GM21723 (cell line): ENCODE measurements around the gene PDE6B.
"Not testable (repeated sequence)": the region's sequence is repeated elsewhere in the genome, so short reads cannot be mapped to it uniquely, and the experiment has no call there.

Experiments
- ATAC-seq: cut with Tn5 transposase; IDR thresholded peaks from one replicate; pipeline ENCODE4 v1.9.1; 2021; ENCODE audit warnings: mild to moderate bottlenecking, moderate library complexity; ENCODE audit not compliant: unreplicated experiment

PDE6B gene

DNA sequence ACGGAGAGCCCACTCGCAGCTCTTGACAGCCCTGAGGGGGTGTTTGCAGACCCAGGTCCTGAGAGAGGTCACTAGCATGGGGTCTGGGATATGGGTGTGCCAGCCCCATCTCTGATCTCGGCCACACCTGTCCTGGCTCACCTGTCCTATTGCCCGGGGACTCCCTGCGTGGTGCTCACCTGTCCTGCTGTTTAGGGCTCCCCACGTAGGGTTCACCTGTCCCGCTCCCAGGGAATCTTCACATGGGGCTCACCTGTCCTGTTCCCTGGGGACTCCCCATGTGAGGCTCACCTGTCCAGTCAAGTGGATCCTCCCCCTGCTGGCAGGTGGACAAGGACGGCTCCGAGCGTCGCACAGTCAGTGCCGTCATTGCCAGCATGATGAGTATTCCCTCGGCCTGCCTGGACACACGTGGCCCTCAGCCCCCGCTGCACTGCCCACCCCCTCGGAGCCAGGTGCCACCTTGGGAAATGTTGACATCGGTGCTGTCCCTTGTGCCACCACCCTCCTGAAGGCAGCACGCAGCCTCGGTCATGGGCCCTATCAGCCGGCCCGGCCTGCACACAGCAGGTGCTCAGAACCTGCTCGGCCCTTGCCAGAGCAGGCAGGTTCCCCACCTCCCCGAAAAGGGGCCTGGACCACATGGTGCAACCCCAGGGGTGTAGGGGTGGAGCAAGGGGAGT lies 57.3 kb downstream of the PDE6B start:
- ATAC-seq = no peak

DNA sequence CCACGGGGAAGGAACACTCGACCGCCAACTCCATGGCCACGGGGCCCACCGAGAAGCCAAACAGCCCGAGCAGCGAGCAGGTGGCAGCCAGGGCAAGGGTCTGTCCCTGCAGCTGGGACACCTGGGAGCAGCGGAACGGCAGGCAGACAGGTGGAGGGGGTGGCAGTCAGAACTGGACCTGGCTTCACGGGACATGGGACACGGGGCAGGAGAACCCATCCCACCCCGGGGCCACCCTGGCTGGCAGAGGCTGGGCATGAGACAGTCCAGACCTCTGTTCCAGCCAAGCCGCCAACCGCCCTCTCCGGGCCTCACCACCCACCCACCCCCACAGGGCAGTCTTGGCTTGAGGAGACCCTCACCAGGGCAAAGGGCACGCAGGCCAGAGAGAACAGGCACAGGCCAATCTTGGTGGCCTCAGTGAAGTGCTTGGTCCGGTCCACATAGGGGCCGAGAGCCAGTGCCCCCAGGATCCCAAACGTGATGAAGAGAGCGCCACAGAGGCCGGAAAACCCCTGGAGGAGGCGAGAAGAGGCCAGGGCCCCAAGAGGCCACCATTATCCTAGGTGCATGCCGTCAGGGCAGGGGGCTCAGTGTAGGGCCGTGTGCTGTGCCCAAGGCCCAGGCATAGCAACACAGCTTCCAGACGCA lies 58.0 kb downstream of the PDE6B start:
- no peak for ATAC-seq

DNA sequence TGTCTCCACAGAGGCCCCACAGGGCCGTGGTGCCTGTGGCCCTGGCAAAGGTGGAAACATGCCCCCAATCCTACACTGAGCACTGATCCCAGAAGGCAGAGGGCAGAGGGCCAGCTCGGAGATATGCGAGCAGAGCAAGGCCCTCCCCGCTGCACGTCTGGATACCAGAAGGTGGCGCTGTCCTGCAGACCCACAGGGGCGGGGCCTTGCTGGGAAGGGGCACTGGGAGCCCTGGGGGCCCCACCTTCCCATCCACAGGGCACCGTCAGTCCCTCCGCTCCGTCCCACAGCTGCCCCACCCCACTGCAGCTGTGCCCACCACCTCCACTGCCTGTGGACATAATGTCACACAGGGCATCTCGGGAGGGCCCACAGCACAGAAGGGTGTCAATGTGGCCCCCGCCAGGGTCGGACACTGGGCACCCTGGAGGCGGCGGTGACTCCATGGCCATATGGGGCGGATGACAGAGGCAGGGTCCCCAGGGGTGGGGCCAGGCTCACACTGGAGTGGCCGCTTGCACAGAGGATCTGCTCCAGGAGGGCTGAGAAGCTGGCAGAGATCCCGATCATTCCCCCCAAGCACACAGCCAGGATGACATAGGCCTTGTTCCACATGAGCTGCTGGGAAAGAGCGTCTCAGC lies 58.7 kb downstream of the PDE6B start:
- ATAC-seq = no peak

DNA sequence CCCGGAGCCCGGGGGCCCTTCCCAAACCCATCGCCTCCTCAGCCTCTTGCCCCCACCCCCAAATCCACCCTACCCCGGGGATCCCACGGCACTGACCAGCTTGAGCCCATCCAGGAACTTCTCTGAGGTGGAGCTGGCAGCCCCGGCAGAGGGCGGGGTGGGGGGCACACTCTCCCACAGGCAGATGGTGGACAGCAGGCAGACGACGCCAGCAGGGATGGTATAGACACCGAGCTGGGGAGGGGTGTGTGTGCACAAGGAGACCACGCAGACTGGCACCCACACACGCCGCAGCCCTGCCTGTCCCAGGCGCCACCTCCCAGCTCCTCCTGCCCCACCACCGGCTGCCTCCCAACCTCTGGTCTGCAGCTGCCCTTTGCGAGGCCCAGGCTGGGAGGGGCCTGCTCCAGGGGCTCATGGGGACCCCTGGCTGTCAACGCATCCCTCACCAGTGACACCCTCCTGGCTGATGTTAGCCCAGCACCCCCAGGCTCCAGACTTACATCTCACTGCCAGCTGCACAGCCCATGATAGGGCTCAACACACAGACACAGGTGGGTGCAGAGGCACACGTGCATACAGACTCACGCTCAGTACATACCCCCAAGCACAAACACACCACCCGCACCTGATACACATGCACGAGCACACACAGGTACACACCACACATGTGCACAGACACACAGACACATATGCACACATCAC lies 59.4 kb downstream of the PDE6B start:
- no peak for ATAC-seq

DNA sequence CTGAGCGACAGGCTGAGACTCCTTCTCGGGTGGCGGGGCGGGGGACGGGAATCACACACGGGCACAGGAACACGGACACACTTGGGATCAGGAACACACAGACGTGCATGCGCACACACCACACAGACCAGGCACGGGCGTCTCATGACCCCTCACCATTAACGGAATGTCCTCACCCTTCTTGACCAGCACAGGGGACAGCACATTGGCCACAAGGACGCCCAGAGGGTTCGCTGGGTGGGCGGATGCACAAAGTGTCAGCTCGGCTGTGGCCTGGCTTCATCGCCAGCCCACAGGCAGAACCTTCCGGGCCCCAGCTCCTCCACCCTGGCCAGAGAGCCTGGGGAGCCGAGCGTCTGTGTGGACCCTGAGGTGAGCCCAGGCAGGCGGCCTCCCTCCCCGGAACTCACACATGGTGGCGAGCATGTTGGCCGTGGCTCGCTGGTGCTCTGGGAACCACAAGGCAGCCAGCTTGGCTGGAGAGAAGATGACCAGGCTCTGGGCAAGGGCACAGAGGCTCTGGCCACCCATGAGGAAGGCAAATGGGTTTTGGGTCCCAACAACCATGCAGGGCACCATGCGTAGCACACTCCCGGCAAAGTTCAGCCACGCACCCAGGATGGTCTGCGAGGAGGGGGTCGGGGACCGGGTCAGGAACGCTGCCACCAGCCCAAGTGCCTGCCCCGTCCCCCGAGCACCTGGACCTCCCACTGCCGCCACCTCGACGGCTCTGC lies 60.5 kb downstream of the PDE6B start:
- ATAC-seq = no peak

DNA sequence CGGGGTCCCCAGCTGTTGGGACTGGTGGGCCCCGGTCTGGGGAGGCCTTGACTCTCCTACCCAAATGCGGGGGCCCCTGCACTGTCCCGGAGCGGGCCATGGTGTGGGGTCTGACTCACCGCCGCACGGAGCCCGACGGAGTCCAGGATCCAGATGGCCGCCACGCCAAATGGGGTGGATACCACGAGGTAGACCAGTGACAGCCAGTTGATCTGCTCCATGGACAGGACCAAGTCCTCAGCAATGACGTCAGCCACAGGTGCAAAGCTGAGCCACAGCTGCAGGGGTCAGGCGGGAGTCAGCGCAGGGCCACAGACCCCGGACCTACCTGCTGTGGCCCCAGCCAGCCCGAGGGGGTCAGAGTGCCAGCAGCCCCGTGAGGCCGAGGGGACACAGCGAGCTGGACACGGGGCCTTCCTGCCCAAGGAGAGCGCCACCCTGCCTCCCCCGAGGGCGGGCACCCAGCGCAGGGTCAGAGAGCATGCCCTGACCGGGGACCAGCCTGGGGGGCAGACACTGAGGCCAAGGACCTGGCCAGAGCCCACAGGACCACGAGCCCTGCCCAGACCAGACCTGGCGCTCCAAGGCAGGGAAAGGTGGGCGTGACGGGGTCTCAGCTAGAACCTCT lies 61.2 kb downstream of the PDE6B start:
- ATAC-seq = no peak

DNA sequence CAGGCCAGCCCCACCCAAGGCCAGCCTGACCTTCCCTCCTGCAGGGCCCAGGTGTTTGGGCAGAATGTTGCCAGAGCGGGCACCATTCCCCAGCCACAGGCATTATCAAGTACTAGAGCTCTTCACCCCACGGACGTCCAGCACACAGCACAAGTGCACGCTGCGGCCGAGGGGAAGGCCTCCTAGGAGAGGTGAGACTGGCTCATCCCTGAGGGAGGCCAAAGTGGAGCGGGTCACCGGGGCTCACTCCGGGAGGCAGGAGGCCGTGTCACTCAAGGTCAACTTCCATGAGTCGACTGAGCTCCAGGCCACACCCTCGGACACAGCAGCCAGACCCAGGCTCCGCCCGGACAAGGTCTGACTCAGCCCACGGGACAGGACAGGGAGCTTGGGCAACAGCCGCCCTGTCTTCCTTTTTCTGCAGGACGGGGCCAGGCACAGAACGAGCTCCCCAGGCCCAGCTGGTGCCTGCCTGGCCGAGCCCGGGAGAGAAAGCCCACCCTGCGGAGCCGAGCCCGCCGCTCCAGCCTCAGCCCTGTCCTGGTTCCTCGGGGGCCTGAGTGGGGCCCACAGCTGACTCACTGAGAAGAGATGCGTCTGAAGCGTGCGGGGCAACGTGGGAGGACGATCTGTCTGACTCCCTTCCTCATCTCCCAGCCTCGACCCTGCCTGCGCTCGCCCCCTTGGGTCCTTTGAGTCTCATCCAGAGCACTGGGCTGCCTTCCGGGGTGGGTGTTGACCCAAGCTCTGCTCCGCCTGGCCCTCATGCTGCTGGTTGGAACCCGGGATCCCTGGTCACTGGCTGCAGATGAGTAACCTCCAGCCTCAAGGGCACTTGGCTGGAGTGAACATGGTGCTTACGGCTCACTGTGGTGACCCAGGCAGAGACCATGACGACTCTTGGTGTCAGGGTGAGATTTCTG lies 61.9 kb downstream of the PDE6B start:
- no peak for ATAC-seq

DNA sequence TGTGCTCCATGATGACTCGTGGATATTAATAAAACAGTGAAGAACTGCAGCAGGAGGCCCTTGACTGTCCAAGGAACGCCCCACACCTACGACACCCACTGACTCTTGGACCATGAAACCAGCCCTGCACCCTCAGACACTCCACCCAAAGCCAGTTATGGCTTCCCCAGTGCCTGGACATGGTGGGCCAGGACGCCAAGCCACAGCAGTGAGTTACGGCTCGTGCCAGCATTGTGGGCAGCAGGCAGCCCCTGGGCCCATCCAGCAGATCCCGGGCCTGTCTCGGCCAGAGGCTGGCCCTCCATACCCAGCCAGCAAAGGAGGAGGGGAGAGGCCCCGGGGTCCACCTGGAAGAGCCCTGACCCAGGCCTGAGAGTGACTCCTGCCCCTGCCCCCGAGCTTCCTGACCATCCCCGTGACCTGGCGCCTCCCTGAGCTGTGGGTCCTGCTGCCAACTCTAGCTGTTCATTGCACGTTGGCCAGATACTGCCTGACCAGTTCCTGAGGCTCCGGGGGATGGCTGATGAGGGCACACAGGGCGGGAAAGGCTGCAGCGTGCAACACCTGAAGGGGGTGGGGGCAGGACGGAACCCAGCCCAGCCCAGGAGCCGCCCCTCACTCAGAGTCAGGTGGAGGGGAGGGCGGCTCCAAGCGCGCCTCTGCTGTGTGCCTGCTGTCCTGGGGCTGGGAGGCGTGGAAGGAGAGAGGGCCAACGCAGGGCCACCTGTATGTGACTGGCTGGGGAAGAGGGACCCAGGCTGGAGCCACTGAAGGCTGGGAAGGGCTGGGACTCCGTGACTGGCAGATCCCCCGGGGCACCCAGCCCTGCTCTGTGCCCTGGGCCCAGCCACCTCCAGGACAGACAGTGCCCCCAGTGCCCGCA lies 62.8 kb downstream of the PDE6B start:
- ATAC-seq = no peak

DNA sequence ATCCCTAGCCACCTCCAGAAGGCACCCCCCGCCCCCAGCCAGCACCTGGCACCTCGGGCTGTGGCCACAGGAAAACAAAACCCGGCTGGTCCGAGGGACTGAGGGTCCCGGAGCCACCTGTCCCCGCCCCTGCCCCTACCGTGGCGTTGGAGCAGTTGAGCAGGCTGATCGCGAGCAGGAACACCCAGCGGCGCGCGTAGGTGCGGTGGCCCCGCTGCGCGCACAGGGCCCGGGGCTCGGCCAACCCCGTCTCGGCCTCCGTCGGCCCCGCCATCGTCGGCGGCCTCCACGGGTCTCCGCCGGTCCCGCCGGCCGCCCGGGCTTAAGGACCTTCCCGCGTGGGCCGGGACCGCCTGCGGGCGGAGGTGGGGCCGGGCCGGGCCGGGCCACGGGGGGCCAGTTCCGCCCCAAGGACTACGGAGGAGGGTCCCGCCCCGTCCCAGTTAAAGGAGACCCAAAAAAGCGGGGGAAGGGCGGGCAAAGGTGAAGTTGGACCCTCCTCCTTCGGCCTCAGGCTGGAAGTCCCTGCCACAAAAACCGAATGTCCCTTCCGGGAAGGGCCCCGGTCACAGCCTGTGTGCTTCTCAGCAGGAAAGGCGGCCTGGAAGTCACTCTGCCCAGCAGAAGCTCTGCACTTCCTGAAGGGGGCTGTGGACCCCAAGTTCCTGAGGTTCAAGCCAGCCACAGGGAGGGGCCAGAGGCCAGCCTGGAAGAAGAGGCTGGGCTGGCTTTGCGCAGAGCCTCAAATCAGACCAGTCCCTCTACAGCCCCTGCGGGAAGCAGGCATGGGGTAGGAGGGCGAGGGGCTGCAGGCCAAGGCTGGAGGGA lies 63.7 kb downstream of the PDE6B start, which contains the start of gene SLC49A3:
TSS of gene SLC49A3 (minus strand) at position 298 of the 828 bp plus-strand sequence. CDS start at position 274, 24 bp downstream.
- ATAC-seq = no peak

DNA sequence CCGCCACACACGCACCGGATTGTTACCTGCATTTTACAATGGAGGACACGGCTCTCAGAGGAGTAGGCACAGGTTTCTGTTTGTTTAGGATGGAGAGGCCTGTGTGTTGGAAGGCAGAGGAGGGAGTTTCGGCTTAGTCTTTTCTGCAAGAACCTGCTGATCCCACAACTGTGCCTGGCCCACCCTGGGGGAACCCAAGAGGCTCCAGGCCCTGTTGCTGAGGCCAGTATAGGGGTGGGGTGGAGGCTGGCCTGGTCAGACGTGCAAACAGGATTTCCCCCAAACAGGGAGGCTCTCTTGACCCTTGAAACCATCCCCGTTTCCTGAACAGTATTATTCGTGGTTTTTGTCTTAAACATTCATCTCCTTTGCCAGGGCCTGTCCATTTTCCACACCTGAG lies 64.3 kb downstream of the PDE6B start:
- ATAC-seq = no peak

DNA sequence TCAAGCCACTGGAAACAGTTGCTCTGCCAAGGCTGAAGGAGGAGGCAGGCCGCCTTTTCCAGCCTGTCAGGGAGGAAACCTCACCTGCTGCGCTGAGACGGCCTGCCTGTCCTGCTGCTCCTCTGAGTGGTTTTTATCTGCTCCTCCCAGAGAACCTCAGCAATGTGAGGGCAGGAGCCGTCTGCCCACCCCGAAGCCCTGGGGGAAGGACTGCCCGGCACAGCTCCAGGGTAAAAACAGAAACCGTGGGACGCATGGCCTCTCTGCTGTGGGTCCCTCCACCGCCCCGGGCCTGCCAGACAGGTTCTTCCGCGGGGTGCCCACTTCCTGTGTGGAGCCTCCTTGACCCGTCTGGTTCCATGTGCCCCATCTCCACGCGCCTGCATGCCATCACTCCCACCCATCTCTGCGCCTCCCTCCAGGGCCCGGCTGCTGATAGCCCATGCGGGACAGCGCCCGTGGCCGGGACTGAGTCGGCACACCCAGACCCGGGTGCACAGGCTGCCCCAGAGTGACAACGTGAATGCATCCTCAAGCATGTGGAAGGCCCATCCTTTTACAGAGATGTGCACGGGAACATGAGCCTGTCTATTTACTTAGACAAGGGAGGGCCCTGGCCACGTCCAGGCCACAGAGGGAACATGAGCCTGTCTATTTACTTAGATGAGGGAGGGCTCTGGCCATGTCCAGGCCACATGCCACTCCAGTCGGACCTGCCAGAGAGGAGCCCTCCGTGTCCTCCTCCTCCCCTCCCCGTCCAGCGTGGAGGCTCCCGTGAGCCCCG lies 67.6 kb downstream of the PDE6B start:
- no peak for ATAC-seq

DNA sequence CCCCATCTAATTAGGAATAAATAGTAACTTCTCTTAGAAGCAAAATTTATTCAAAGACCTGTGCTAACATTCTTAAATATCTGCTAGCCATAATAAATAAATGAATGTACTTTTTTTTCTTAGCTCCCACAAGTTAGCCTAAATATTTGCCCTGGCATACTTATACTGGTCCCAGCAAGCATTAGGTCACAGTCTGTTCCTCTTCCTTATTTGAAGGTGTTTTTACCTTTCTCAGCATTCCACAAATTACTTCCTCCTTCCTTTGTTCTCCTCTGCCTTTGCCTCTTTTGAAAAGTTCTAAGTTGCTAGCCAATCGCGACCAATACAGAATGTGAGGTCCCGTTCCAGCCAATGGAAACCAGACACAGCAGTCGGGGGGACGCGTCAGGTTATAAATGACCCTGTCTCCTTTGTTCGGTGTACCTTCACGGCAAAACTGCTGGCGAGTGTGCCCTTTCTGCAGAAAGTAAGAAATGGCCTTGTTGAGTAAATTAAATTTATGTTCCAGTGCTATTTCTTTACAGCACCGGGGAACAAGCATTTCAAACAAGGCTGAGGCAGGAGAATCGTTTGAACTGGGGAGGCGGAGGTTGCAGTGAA lies 69.1 kb downstream of the PDE6B start:
- ATAC-seq = not testable (repeated sequence)

DNA sequence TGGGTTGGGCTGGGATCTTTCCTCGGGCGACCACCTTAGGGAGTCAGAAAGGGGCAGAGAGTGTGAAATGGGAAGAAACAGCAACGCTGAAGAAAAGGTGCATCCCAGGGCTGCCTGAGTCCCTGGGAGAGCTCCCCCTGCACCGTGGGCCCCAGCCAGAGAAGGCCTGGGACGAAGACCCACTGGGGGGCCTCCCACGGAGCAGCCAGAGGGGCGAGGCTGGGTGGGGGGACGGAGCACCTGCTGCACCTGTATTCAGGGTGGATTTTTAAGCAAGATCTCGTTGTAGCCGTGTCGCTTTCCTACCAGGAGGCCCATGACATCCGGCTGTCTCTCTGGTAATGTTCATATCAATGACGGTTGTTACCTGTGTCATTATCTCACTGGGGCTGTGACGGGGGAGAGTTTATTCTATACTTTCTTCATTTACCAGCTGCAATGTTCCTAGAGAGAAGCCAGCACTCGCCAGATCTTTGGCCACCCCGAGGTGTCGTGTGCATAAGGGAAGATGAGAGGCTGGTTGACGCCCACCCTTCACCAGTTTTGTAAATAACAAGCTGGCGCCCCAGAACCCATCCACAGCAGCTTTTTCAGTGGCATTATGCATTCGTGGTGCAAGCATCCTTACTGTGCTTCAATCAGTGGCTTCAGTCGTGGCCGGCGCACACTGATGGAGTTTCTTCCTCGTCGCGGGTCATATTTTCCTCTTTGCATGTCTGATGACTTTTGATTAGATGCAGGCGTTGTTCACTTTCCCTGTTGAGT lies 74.6 kb downstream of the PDE6B start:
- ATAC-seq = no peak

DNA sequence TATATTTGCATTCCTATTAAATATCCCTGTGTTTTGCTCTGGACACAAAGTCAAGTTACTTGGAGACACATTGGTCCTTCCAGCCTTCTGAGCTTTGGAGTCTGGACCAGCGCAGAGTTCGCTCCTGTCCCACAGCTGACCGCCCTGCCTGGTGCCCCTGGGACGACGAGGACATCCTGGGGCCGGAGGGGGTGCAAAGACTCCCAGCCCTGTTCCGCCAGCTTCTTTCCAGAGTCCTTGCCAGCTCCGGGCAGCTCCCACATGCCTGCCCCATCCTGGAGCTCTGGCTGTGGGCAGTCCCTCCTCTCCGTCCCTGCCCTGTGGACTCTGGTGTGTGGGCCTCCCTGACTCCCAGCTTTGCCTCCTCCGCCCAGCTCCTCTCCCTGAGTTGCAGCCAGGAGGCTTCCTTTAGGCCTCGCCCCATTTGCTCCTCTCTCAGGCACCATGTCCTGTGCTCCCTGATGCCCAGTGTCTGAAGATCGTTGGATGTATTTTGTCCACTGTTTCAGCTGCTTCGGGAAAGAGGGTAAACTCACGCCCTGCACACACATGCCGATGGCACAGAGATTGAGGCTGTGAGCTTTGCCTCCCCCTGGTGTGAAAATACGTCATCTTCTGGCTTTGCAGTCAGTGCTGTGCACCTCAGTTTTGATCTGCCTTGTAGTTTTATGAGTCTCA lies 75.4 kb downstream of the PDE6B start:
- no peak for ATAC-seq

DNA sequence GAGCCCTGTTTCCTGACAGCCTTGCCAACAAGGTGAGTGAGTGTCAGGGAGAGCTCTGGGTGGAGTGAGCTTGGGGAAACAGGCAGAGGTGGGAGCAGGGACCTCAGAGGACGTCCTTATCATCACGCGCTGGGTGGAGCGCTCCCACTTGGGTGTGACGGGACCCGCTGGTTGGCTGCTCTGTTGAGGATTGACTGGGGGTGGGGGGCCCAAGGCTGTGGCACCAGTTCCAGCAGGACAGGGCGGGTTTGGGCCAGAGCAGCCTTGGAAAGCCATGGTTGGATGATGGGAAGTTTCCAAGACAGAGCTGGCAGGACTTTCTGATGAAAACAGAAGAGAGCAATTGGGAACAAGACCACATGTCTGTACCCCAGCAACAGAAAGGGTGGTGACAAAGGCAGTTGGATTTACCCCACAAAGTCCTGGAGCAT lies 77.3 kb downstream of the PDE6B start:
- no peak for ATAC-seq
